Activated CD4-positive, alpha-beta T cell treated with anti-CD3 and anti-CD28 coated beads, Interleukin-2, Interleukin-4, amounts not matched to agents 100 ng/mL and 50 ng/mL, durations not matched to agents 16 hours and 8 hours (primary cell): Measurements from ENCODE around the gene PTPN21.

ENCODE experiments used
- DNase-seq: peaks from one replicate; pipeline ENCODE4 v3.0.0-alpha.2; 2020; ENCODE audit warnings: low spot score

Gene PTPN21

GRCh38 chr14:88504602-88505001, 50.2 kb downstream of the PTPN21 start:
- no peak for DNase-seq

GRCh38 chr14:88503754-88504406, 50.9 kb downstream of the PTPN21 start:
- no peak for DNase-seq

GRCh38 chr14:88502740-88503139, 52.1 kb downstream of the PTPN21 start:
- no peak for DNase-seq

- DNase-seq: no peak
These were observed 54.2 kb downstream of the PTPN21 start for GRCh38 chr14:88500611-88501010.

GRCh38 chr14:88499225-88499624, 55.6 kb downstream of the PTPN21 start:
- DNase-seq: no peak

- no peak for DNase-seq
These were observed 58.4 kb downstream of the PTPN21 start for GRCh38 chr14:88496414-88496813.

- DNase-seq: no peak
These were observed 61.2 kb downstream of the PTPN21 start for GRCh38 chr14:88493392-88494185.

GRCh38 chr14:88492272-88493089, 62.3 kb downstream of the PTPN21 start:
- DNase-seq: peak; percentile 76

- no peak for DNase-seq
These were observed 64.6 kb downstream of the PTPN21 start for GRCh38 chr14:88490168-88490567.

- no peak for DNase-seq
These were observed 65.9 kb downstream of the PTPN21 start for GRCh38 chr14:88488897-88489296.

- DNase-seq: no peak
These were observed 66.7 kb downstream of the PTPN21 start for GRCh38 chr14:88488081-88488480.

GRCh38 chr14:88482524-88482923, 72.3 kb downstream of the PTPN21 start:
- DNase-seq: no peak

GRCh38 chr14:88481794-88482193, 73.0 kb downstream of the PTPN21 start:
- no peak for DNase-seq

- DNase-seq: no peak
These were observed 73.7 kb downstream of the PTPN21 start for GRCh38 chr14:88481059-88481458.

GRCh38 chr14:88479574-88479987, 75.2 kb downstream of the PTPN21 start:
- DNase-seq: no peak

- no peak for DNase-seq
These were observed 75.9 kb downstream of the PTPN21 start for GRCh38 chr14:88478931-88479330.

- no peak for DNase-seq
These were observed 77.1 kb downstream of the PTPN21 start for GRCh38 chr14:88477513-88478250.

- DNase-seq: no peak
These were observed 78.0 kb downstream of the PTPN21 start for GRCh38 chr14:88476825-88477224.

- no peak for DNase-seq
These were observed 78.5 kb downstream of the PTPN21 start for GRCh38 chr14:88476214-88476774.

GRCh38 chr14:88473791-88474190, 81.0 kb downstream of the PTPN21 start:
- no peak for DNase-seq

GRCh38 chr14:88470542-88471440, 84.0 kb downstream of the PTPN21 start:
- no peak for DNase-seq
